SK-N-SH treated with all-trans-retinoic acid at 6 μM for 48 hours (cell line): ENCODE results near the gene RAP2A.

Experiments used
- ATAC-seq: fragments of 200-7000 bp; cut with Tn5 transposase; 3 replicates; pipeline ENCODE4 v1.9.1; 2020; ENCODE audit warnings: mild to moderate bottlenecking, moderate library complexity
- ARNTL ChIP-seq: fragments of 450-650 bp; formaldehyde crosslinking; IDR thresholded peaks from 2 replicates; pipeline ENCODE4 v1.5.0; 2020; ENCODE audit warnings: low read depth, mild to moderate bottlenecking, moderate library complexity, borderline replicate concordance
- BACH2 ChIP-seq: fragments of 250-450 bp; sonication (Bioruptor Pico); IDR thresholded peaks from 2 replicates; pipeline ENCODE4 v1.9.0; 2021; ENCODE audit warnings: mild to moderate bottlenecking, borderline replicate concordance
- CREB5 ChIP-seq: fragments of 250-450 bp; sonication (Bioruptor Pico); IDR thresholded peaks from 2 replicates; pipeline ENCODE4 v1.5.1; 2020; ENCODE audit warnings: low read depth, mild to moderate bottlenecking, moderate library complexity
- CSDC2 ChIP-seq: fragments of 250-450 bp; sonication (Bioruptor Pico); IDR thresholded peaks from 2 replicates; pipeline ENCODE4 v1.5.0; 2020; ENCODE audit warnings: mild to moderate bottlenecking, moderate library complexity
- CSRNP3 ChIP-seq: fragments of 250-450 bp; sonication (Bioruptor Pico); IDR thresholded peaks from 2 replicates; pipeline ENCODE4 v1.5.1; 2021; ENCODE audit warnings: mild to moderate bottlenecking, moderate library complexity
- GLIS3 ChIP-seq: fragments of 250-450 bp; sonication (Bioruptor Pico); IDR thresholded peaks from 2 replicates; pipeline ENCODE4 v1.5.0; 2020; ENCODE audit warnings: mild to moderate bottlenecking, moderate library complexity
- ISL1 ChIP-seq: fragments of 250-450 bp; sonication (Bioruptor Pico); IDR thresholded peaks from 2 replicates; pipeline ENCODE4 v2.1.2; 2022; ENCODE audit warnings: mild to moderate bottlenecking, moderate library complexity
- OSR1 ChIP-seq: fragments of 250-450 bp; sonication (Bioruptor Pico); IDR thresholded peaks from 2 replicates; pipeline ENCODE4 v1.8.0; 2022; ENCODE audit warnings: moderate library complexity, mild to moderate bottlenecking, inconsistent platforms
- PPARA ChIP-seq: fragments of 250-450 bp; sonication (Bioruptor Pico); IDR thresholded peaks from 2 replicates; pipeline ENCODE4 v1.5.0; 2020; ENCODE audit warnings: mild to moderate bottlenecking, borderline replicate concordance
- RARB ChIP-seq: fragments of 250-450 bp; sonication (Bioruptor Pico); IDR thresholded peaks from 2 replicates; pipeline ENCODE4 v1.8.0; 2021; ENCODE audit warnings: mild to moderate bottlenecking, moderate library complexity
- TCF4 ChIP-seq: fragments of 250-450 bp; sonication (Bioruptor Pico); IDR thresholded peaks from 2 replicates; pipeline ENCODE4 v1.8.0; 2021; ENCODE audit warnings: mild to moderate bottlenecking, moderate library complexity, borderline replicate concordance
- TOX ChIP-seq: fragments of 250-450 bp; sonication (Bioruptor Pico); IDR thresholded peaks from 2 replicates; pipeline ENCODE4 v1.8.0; 2021; ENCODE audit warnings: mild to moderate bottlenecking, moderate library complexity, borderline replicate concordance
- TSHZ2 ChIP-seq: fragments of 250-450 bp; sonication (Bioruptor Pico); IDR thresholded peaks from 2 replicates; pipeline ENCODE4 v1.5.0; 2020; ENCODE audit warnings: mild to moderate bottlenecking, moderate library complexity
- ZC3H10 ChIP-seq: fragments of 250-450 bp; sonication (Bioruptor Pico); IDR thresholded peaks from 2 replicates; pipeline ENCODE4 v1.5.1; 2021; ENCODE audit warnings: mild to moderate bottlenecking, moderate library complexity
- ZFP30 ChIP-seq: fragments of 450-650 bp; formaldehyde crosslinking; IDR thresholded peaks from 2 replicates; pipeline ENCODE4 v1.5.0; 2022; ENCODE audit warnings: mild to moderate bottlenecking, moderate library complexity
- ZNF70 ChIP-seq: fragments of 450-650 bp; formaldehyde crosslinking; IDR thresholded peaks from 2 replicates; pipeline ENCODE4 v1.5.0; 2020; ENCODE audit warnings: mild to moderate bottlenecking, moderate library complexity
- ZNF8 ChIP-seq: fragments of 450-650 bp; formaldehyde crosslinking; IDR thresholded peaks from 2 replicates; pipeline ENCODE4 v1.5.0; 2020; ENCODE audit warnings: mild to moderate bottlenecking, moderate library complexity
- TF ChIP-seq, protein P1 (sequence below): fragments of 250-450 bp; sonication (Bioruptor Pico); IDR thresholded peaks from 2 replicates; pipeline ENCODE4 v1.8.0; 2020; ENCODE audit warnings: mild to moderate bottlenecking, moderate library complexity, borderline replicate concordance

Gene RAP2A

GRCh38 chr13:97459215-97459777, 25.3 kb downstream of the RAP2A start:
- ATAC-seq: 0 out of 3 replicates have a peak, but pooled peaks have one; percentile 44
- TF ChIP-seq ARNTL (CRISPR knock-in tag) (no peak), OSR1 (CRISPR knock-in tag) (no peak), TCF4 (CRISPR knock-in tag) (no peak), CREB5 (no peak), ZC3H10 (no peak), TOX (no peak)
- TF ChIP-seq, protein P1, sequence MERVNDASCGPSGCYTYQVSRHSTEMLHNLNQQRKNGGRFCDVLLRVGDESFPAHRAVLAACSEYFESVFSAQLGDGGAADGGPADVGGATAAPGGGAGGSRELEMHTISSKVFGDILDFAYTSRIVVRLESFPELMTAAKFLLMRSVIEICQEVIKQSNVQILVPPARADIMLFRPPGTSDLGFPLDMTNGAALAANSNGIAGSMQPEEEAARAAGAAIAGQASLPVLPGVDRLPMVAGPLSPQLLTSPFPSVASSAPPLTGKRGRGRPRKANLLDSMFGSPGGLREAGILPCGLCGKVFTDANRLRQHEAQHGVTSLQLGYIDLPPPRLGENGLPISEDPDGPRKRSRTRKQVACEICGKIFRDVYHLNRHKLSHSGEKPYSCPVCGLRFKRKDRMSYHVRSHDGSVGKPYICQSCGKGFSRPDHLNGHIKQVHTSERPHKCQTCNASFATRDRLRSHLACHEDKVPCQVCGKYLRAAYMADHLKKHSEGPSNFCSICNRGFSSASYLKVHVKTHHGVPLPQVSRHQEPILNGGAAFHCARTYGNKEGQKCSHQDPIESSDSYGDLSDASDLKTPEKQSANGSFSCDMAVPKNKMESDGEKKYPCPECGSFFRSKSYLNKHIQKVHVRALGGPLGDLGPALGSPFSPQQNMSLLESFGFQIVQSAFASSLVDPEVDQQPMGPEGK (CRISPR knock-in tag): no peak

DNA sequence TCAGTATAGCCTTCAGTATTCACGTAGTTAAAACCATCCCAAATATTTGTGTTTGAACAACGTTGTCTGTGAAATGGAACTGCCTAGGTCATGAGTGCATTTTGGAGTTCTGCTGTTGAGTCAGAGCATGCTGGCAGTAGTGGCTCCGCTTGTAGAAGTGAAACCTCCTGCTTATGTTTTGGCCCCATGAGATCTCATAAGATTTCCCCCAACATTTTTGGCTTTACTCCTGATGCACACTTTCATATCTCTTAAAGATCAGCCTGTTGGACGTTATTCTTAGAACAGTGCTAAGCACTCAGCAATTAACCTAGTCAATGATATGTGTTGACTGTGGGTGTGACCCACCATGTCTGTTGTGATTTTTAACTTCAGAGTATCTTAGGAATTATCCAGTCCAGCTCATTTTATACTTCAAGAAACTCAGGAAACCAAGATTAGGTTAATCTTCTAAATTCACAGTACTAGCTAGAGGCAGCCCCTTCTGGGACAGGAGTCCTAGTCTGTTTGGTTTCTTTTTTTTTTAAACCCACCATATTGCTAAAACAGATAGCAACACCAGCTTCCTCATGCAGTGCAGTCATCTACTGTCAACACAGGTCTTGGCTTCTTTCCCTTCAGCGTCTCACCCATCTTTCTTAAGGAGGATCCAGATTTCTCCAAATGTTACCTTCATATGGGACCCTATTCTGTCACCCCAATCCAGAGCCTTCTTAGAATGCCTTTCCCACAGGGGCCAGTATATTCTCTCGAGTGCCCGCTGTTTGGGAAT, 26.2 kb downstream of the RAP2A start:
- TF ChIP-seq OSR1 (CRISPR knock-in tag) (no peak), ZC3H10 (no peak), TOX (no peak), ISL1 (CRISPR knock-in tag) (no peak), GLIS3 (CRISPR knock-in tag) (no peak), ZNF8 (CRISPR knock-in tag) (no peak), TSHZ2 (CRISPR knock-in tag) (no peak), ZNF70 (CRISPR knock-in tag) (no peak), BACH2 (no peak), ZFP30 (no peak), CSDC2 (no peak), PPARA (no peak)
- no peak for ATAC-seq

- ATAC-seq: 0 out of 3 replicates have a peak, but pooled peaks have one; percentile 16
- TF ChIP-seq ZFP30 (no peak), ZNF70 (CRISPR knock-in tag) (peak; percentile 99), RARB (CRISPR knock-in tag) (no peak), TSHZ2 (CRISPR knock-in tag) (peak; percentile 28), CSRNP3 (CRISPR knock-in tag) (no peak), ARNTL (CRISPR knock-in tag) (no peak), TCF4 (CRISPR knock-in tag) (peak; percentile 35; the same call in 1 of the 2 replicates)
- TF ChIP-seq, protein P1 (CRISPR knock-in tag): no peak
These were observed 26.9 kb downstream of the RAP2A start for GRCh38 chr13:97460853-97461252.
